ENCODE data around the gene PEPD. TPM values are rescaled to one million over a fixed set of nuclear protein-coding genes. Genes with fewer than 3 reads are reported as not detected.

The PEPD gene
- total RNA-seq, 1 experiment from 2014 or later: 84.3 TPM

DNA sequence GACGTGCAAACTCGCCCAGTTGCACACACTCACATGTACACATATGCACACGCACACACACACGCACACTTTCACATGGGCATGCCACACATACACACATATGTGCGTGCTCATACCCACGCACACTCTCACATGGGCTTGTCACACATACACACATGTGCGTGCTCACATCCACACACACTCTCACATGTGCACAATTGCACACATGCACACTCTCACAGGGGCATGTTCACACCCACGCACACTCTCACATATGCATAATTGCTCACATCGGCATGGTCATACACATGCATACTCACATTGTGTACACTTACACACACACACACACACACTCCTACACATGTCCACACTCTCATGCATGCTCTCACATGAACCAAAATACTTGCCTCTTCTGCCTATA lies 32.8 kb upstream of the PEPD start:
- Histone ChIP-seq H3K4me3 (ENCODE audit: insufficient read depth, low read depth, low read length) (no peak overlapping the region), H3K36me3 (replicated peaks; ENCODE audit: control insufficient read depth, insufficient read depth, low read length) (no peaks in the 10 kb centered on the region), H3K27me3 (ENCODE audit: control insufficient read depth, insufficient read depth, low read length) (no peaks in the 10 kb centered on the region)
- no peak for DNase-seq

DNA sequence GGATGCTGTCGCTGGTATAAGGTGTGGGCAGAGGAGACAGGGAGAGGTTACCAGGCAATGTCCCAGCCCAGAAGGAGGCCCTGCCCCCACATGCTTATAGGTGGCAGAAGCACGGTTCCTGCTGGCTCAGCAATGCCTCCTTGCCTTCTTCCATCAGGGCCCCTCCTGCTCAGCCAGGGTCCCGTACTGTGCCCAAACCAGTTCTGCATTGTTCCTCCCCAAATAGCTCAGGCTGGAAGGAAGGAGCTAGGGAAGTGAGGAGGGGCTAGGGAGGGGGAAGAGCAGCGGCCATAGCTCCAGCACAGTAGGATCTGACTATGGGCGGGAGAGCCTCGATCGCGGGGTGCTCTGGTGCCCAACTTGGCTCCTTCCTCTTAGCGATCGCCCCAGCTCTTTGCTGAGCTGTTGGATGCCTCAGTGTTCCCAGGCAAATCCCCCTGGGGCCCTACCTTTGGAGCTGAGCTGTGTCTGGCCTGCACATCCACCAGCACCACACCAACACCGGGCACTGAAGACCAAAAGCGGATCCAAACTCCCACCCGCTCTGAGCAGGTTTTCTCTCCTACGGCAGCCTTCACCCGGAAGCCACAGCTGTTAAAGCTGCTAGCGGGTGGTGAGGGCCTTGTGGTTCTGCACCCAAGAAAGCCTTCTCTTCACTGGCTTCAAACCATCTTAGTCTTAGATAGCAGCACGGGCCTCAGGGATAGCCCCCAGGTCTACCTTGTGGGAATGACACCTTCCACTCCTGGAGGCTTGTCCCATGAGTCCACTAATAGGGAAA lies 32.1 kb upstream of the PEPD start:
- Histone ChIP-seq H3K27me3 (ENCODE audit: control insufficient read depth, insufficient read depth, low read length) (no peaks in the 10 kb centered on the region), H3K4me3 (ENCODE audit: insufficient read depth, low read depth, low read length) (no peak overlapping the region)

DNA sequence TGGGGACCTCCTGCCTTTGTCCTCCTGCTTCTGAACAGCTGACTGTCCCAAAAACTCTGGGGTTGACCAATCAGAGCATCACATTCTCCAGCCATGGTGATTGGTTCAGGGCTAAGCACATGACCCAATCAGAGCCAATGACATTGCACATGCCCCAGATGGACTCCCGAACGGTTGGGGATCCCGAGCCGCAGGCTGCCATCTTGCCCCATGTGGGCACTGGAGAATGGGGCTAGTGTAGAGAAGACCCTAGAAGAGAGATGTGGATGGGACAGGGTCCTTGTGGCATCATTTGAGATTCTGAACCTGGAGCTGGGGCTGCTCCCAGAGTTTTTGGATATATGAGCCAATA lies 31.3 kb upstream of the PEPD start:
- Histone ChIP-seq H3K36me3 (replicated peaks; ENCODE audit: control insufficient read depth, insufficient read depth, low read length) (no peaks in the 10 kb centered on the region), H3K4me3 (ENCODE audit: insufficient read depth, low read depth, low read length) (no peak overlapping the region), H3K27me3 (ENCODE audit: control insufficient read depth, insufficient read depth, low read length) (no peaks in the 10 kb centered on the region)
- DNase-seq: no peak

More for the DNA sequence above, 32.1 kb upstream of the PEPD start:
- H3K36me3 ChIP-seq (replicated peaks; ENCODE audit: control insufficient read depth, insufficient read depth, low read length): no peaks in the 10 kb centered on the region
- DNase-seq: peak; percentile 27

DNA sequence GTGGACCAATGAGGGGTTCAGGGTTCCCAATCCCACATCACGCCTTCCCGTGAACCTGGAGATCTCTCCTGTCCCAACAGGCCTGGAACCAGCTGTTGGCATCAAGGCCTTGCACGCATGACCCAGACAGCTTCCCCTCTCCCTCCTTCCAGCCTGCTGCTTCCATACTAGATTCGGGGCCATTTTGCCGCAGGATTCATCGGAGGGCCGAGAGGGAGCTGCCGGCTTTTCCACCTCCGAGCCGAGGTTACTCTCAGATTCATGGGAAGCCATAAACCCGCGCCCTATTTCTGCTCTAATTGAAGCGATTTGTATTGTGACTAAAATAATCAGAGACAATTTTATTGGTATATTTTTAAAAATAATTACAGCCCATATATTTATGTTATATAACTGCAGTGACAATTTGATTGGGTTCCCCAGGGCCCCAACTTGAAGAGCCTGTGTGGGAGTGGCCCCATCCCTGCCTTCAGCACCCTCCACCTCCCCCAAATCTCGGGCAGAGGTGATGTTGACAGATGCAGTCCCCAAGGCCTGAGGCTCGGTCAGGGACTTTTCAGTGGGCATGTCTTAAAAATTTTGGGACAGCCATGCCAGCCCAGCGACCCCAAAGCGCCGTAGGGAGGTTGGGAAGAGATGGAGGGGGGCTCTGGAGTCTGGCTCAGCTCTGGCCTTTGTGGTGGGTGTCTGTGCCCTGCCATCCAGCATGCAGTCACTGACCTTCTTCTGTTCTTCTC lies 30.8 kb upstream of the PEPD start:
- H3K4me3 ChIP-seq (ENCODE audit: insufficient read depth, low read depth, low read length): no peak overlapping the region
- no peaks in the 10 kb centered on the region for H3K27me3 ChIP-seq (ENCODE audit: control insufficient read depth, insufficient read depth, low read length)
- DNase-seq: no peak
- H3K36me3 ChIP-seq (replicated peaks; ENCODE audit: control insufficient read depth, insufficient read depth, low read length): no peaks in the 10 kb centered on the region

DNA sequence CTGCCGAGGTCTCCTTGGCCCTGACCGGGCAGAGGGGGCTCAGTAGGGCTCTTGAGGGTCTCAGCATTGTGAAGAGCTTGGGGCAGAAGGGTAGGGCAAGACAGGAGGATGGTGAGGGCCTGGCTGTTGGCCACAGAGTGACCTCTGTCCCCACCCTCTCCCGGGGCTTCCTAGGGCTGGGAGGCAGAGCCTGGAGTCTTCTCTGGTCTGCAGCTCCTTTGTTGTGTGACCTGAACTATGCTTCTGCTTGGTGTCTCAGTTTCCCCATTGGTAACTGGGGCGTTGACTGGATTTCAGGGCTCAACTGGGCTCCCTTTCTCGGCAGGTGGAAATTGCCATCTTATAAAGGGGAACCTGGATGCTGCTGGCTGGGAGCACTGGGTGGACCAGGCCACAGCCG lies 30.1 kb upstream of the PEPD start:
- DNase-seq: no peak
- no peaks in the 10 kb centered on the region for H3K36me3 ChIP-seq (replicated peaks; ENCODE audit: control insufficient read depth, insufficient read depth, low read length)
- H3K27me3 ChIP-seq (ENCODE audit: control insufficient read depth, insufficient read depth, low read length): no peaks in the 10 kb centered on the region
- H3K4me3 ChIP-seq (ENCODE audit: insufficient read depth, low read depth, low read length): no peak overlapping the region

DNA sequence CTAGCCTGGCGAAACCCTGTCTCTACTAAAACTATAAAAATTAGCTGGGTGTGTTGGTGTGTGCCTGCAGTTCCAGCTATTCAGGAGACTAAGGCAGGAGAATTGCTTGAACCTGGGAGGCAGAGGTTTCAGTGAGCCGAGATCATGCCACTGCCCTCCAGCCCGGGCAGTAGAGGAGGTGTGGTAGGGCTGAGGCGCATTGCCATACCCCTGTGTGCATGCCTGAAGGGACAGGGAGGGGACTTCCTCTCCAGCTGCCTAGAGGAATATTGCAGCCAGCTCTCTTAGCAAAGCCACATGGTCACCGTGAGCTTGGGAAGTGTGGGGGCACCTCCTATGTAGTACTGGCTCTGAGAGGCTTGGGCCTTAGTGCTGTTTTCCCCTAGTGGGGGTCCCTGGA lies 29.2 kb upstream of the PEPD start:
- Histone ChIP-seq H3K27me3 (ENCODE audit: control insufficient read depth, insufficient read depth, low read length) (no peaks in the 10 kb centered on the region), H3K4me3 (ENCODE audit: insufficient read depth, low read depth, low read length) (no peak overlapping the region), H3K36me3 (replicated peaks; ENCODE audit: control insufficient read depth, insufficient read depth, low read length) (no peaks in the 10 kb centered on the region)
- DNase-seq: peak; percentile 7

DNA sequence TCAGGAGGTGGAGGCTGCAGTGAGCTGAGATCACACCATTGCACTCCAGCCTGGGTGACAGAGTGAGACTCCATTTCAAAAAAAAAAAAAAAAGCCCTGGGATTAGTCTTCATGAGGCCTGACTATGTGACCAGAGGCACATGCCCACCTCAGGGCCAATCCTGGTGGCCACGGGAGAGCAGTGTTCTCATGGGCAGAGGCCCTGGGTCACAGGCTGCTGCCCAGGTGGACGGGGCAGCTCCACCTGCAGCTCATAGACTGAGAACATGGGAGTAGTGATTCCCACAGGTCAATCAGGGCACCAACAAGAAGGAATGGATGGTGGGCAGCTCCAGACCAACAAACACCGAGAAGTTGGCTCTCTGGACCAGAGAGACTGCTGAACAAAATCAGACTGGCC lies 26.1 kb upstream of the PEPD start:
- no peak overlapping the region for H3K4me3 ChIP-seq (ENCODE audit: insufficient read depth, low read depth, low read length)
- no peaks in the 10 kb centered on the region for H3K36me3 ChIP-seq (replicated peaks; ENCODE audit: control insufficient read depth, insufficient read depth, low read length)
- H3K27me3 ChIP-seq (ENCODE audit: control insufficient read depth, insufficient read depth, low read length): no peaks in the 10 kb centered on the region; the same call in 1 of the 2 replicates
- DNase-seq: no peak

DNA sequence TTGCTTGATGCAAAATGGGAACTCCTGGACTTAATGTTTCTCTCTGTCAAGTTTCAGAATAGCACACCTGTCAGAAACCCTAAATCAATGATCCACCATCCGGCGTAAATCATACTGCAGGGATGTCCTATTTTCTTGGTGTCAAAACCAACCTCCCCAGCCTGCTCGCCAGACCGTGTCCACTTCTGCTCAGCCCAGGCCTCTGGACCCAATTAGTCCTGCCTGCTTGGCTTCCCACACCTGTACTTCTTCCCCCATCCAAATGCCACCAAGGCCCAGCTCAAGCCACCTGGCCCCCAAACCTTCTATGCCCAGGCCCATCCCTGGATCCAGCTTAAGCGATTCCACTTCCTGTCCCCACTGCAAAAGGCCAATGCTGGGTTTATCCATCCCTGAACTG lies 25.1 kb upstream of the PEPD start:
- Histone ChIP-seq H3K36me3 (replicated peaks; ENCODE audit: control insufficient read depth, insufficient read depth, low read length) (no peaks in the 10 kb centered on the region), H3K27me3 (ENCODE audit: control insufficient read depth, insufficient read depth, low read length) (no peaks in the 10 kb centered on the region; the same call in 1 of the 2 replicates), H3K4me3 (ENCODE audit: insufficient read depth, low read depth, low read length) (no peak overlapping the region)
- no peak for DNase-seq

DNA sequence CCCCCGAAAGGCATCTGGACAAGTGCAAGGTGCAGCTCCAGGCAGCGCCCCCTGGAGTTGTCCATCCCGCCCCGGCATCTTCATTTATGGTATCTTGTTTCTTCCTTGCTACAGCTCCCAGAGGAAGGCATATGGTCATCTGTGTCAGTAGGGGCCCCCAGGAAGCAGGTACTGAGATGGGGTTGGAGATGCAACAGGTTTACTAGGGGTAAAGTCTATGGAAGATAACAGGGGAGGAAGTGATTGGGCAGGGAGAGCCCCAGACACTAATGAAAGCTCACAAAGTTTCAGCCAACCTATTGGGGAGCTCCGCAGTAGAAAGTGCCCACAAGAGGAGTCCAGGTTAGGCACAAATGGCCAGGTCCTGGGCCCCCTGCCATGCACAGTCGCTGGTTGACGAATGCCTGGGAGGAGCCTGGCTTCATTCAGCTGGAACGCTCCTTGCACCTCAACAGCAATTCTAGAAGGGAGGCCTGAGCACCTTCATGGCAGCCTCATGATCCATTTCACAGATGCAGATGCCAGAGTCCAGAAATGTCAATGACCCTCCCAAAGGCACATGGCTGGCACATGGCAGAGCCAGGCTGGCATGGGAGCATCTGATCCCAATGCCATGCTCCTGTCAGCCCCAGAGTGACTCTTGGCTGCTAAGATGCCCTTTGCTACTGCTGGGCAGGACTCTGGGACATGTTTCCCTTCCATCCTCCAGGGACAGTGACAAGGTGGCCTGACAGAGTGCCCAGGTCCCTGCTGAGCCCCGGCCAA lies 23.8 kb upstream of the PEPD start:
- no peak for DNase-seq
- no peaks in the 10 kb centered on the region for H3K36me3 ChIP-seq (replicated peaks; ENCODE audit: control insufficient read depth, insufficient read depth, low read length)
- no peaks in the 10 kb centered on the region; the same call in 1 of the 2 replicates for H3K27me3 ChIP-seq (ENCODE audit: control insufficient read depth, insufficient read depth, low read length)
- H3K4me3 ChIP-seq (ENCODE audit: insufficient read depth, low read depth, low read length): no peak overlapping the region

DNA sequence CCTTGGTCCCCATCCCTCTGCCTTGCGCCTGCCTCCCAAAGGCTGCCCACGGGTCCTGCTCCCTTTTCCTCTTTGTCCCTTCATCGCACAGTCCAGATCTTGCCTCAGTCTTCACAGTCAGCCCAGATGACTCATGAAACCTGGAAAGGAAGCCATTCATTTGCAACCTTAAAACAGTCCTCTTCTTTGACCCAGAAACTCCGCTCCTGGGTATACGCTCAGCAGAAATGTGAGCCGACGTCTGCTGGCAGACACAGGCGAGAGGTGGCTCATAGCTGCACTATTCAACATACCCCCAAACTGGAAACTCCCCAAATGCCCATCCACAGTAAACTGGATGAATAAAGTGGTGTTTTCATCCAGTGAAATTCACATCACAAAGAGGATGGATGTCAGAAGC lies 13.6 kb upstream of the PEPD start:
- no peak for DNase-seq
- Histone ChIP-seq H3K36me3 (replicated peaks; ENCODE audit: control insufficient read depth, insufficient read depth, low read length) (no peaks in the 10 kb centered on the region), H3K27me3 (ENCODE audit: control insufficient read depth, insufficient read depth, low read length) (no peaks in the 10 kb centered on the region), H3K4me3 (ENCODE audit: insufficient read depth, low read depth, low read length) (no peak overlapping the region)

DNA sequence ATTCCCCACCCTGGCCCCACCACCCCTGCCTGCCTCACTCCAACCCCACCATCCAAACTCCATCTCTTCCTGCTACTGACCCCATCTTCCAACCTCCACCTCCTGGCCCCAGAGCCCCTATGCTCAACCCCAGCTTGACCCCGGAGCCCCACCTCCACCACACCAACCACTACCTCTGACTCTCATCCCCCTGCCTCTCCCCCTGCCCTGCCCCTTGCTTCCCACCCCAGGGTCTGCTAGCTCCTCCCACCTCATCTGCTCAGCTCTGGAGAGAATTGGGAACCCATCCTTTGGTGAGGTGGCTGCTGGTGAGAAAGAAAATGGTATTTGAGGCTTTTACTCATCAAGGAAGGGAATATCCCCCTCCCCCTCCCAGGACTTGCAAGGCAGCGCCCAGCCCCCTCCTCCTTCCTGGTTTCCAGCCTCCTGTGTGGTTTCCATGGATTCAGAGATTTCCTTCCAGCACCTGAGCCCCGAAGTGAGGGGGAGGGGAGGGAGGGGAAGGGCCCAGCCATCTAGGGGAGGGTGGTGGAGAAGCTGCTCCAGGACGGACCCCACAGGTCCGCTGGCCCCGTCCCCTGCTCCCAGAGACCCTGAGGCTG lies 11.4 kb upstream of the PEPD start:
- no peak overlapping the region for H3K4me3 ChIP-seq (ENCODE audit: insufficient read depth, low read depth, low read length)
- no peaks in the 10 kb centered on the region for H3K27me3 ChIP-seq (ENCODE audit: control insufficient read depth, insufficient read depth, low read length)
- peak; percentile 83 for DNase-seq
- H3K36me3 ChIP-seq (replicated peaks; ENCODE audit: control insufficient read depth, insufficient read depth, low read length): no peaks in the 10 kb centered on the region

DNA sequence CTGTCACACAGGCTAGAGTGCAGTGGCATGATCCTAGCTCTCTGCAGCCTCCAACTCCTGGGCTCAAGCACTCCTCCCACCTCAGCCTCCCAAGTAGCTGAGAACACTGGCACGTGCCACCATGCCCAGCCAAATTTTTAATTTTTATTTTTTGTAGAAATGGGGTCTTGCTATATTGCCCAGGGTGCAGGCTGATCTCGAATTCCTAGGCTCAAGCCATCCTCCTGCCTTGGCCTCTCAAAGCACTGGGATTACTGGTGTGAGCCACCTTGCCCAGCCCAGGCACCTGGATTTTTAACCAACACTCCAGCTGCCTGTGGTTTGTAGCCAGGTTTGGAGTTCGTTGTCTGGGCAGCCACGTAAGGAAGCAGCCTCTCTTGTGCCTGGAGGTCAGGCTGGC lies 9.3 kb upstream of the PEPD start:
- no peak for DNase-seq
- Histone ChIP-seq H3K36me3 (replicated peaks; ENCODE audit: control insufficient read depth, insufficient read depth, low read length) (no peaks in the 10 kb centered on the region), H3K4me3 (ENCODE audit: insufficient read depth, low read depth, low read length) (no peak overlapping the region), H3K27me3 (ENCODE audit: control insufficient read depth, insufficient read depth, low read length) (no peaks in the 10 kb centered on the region)

DNA sequence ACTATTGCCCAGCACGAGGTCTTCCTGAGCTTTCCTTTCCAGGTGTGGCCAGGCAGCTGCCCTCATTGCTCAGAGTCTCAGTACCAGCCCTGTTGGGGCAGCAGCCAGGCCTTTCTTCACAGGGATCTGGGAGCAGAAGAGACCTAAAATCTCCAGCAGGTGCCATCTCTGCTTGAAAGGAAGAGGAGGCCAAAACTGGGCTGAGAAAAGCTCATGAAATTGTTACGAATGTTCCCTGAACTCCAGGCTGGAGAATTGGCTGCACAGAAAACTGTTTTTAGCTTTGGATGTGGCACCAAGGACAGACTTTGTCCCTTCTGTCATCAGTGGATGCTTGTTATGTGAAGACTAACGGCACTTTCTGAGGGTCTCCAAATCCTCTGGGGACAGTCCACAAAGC lies 8.7 kb upstream of the PEPD start:
- Histone ChIP-seq H3K4me3 (ENCODE audit: insufficient read depth, low read depth, low read length) (no peak overlapping the region), H3K36me3 (replicated peaks; ENCODE audit: control insufficient read depth, insufficient read depth, low read length) (no peaks in the 10 kb centered on the region), H3K27me3 (ENCODE audit: control insufficient read depth, insufficient read depth, low read length) (no peaks in the 10 kb centered on the region)
- DNase-seq: no peak

DNA sequence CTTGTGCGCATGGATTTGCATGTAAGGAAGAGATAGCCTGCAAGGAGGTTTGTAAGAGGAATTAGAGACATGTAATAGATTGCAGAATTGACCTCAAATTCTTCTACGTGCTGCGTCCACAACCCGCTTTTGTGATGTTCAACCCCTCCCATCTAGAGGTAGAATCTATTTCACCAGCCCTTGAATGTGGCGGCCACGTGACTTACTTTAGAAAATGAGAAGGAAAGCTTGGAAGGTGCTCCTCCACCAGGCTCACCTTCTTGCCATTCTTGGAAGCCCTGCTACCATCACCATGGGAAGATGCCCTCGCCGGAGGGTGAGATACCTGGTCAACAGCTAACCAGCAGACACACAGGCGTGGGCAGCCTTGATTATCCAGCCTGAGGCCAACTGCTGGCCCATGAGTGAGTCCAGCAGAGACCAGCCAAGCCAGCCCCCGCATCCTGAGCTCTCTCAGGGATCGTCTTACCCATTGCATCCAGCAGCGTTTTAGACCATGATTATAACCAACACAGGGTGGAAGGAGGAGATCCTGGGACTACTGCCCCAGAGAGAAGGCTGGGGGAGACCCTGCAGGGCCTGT lies 7.6 kb upstream of the PEPD start:
- Histone ChIP-seq H3K4me3 (ENCODE audit: insufficient read depth, low read depth, low read length) (no peak overlapping the region), H3K36me3 (replicated peaks; ENCODE audit: control insufficient read depth, insufficient read depth, low read length) (no peaks in the 10 kb centered on the region), H3K27me3 (ENCODE audit: control insufficient read depth, insufficient read depth, low read length) (no peaks in the 10 kb centered on the region)
- DNase-seq: no peak

Data from H7 (cell line).